Sigmoid colon (tissue), 7 donors: Measurements from ENCODE around the gene CNTFR. TPM values are rescaled to one million over a fixed set of nuclear protein-coding genes. Genes with fewer than 3 reads are reported as not detected.

ENCODE experiments used
- DNase-seq: peaks from one replicate; pipeline ENCODE4 v3.0.0-alpha.2; 2019
- H3K27ac ChIP-seq, 4 donors: fragments of 200-600 bp; sonication (generic); one replicate each; pipeline ENCODE4 v1.5.1; 2016 to 2019; ENCODE audit warnings: mild to moderate bottlenecking in 1 of 4
- H3K27me3 ChIP-seq, 3 donors: fragments of 200-600 bp; sonication (generic); one replicate each; pipeline ENCODE4 v1.5.1; 2019; ENCODE audit warnings: mild to moderate bottlenecking in 1 of 3
- H3K36me3 ChIP-seq, 4 donors: fragments of 200-600 bp; sonication (generic); one replicate each; pipeline ENCODE4 v1.5.1; 2016 to 2019
- H3K4me1 ChIP-seq, 4 donors: fragments of 200-600 bp; sonication (generic); one replicate each; pipeline ENCODE4 v1.5.1; 2017 to 2019
- H3K4me3 ChIP-seq, 4 donors: fragments of 200-600 bp; sonication (generic); one replicate each; pipeline ENCODE4 v1.5.1; 2017 to 2019; ENCODE audit warnings: mild to moderate bottlenecking in 2 of 4, moderate library complexity in 1 of 4
- H3K9me3 ChIP-seq, 4 donors: fragments of 200-600 bp in 3 of 4; sonication (generic) in 3 of 4; one replicate each; pipeline versions ENCODE4 v1.5.1 to v1.6.1; 2013 to 2019
- CTCF ChIP-seq, 4 experiments: fragments of 450-650 bp in 3 of 4; fragments of 200-600 bp in 1 of 4; IDR thresholded peaks; one replicate each; pipeline ENCODE4 v1.5.1; 2016 to 2019; ENCODE audit warnings: antibody characterized with exemption in 4 of 4, mild to moderate bottlenecking in 3 of 4, moderate library complexity in 2 of 4
- EP300 ChIP-seq, 4 donors: sonication (generic); formaldehyde crosslinking; IDR thresholded peaks; one replicate each; pipeline ENCODE4 v1.6.1; 2017; ENCODE audit warnings: antibody characterized with exemption in 4 of 4
- POLR2A ChIP-seq, 2 donors: fragments of 450-650 bp; IDR thresholded peaks; one replicate each; pipeline ENCODE4 v1.6.1; 2016; ENCODE audit warnings: antibody characterized with exemption in 2 of 2, mild to moderate bottlenecking in 2 of 2, moderate library complexity in 2 of 2
- POLR2AphosphoS5 ChIP-seq, 4 donors: sonication (generic); formaldehyde crosslinking; IDR thresholded peaks; one replicate each; pipeline ENCODE4 v1.6.1; 2017; ENCODE audit warnings: antibody characterized with exemption in 4 of 4
- WGBS, 2 donors: extraction: QIAGEN DNeasy Blood & Tissue Kit; methylation state at CpG; one replicate each; pipeline ENCODE4 v1.1.7; 2013; 5-methylcytosine and 5-hydroxymethylcytosine counted together
- intact Hi-C: fragments of 100-400 bp; cut with DNase I; formaldehyde crosslinking; loops from one replicate; pipeline ENCODE4 v1.15.1; 2023
- polyA plus RNA-seq, 3 donors: library from polyadenylated mRNA; stranded (reverse); fragments of 200-250 nt; gene quantifications; one replicate each; pipeline ENCODE4 v1.2.3, GENCODE V29; 2013
- total RNA-seq, 4 donors: library from RNA; depleted of rRNA; stranded (reverse); fragments of >200 nt; gene quantifications; one replicate each; pipeline ENCODE4 v1.1.0, GENCODE V29; 2016
- donor health status: healthy with polysubstance abuse.
- donor health status: Bipolar disorder and iron deficiency.
- donor health status: healthy.

CNTFR gene
- total and polyA plus RNA-seq, 7 donors, result 1.6 to 12.9 (median 4.6) TPM

GRCh38 chr9:34590381-34591247, 1.1 kb upstream of the CNTFR start:
- Histone ChIP-seq H3K4me3 (peak overlapping the region; percentile 28 to 65 (median 56)), H3K27ac (peak overlapping the region in 2 of 4 donors; percentile 2 to 63), H3K27me3 (peaks cover 13 to 74% (median 48%) of the 10 kb centered on the region in 3 donors), H3K4me1 (peaks cover 0 to 54% (median 44%) of the 10 kb centered on the region in 4 donors), H3K36me3 (no peaks in the 10 kb centered on the region), H3K9me3 (no peaks in the 10 kb centered on the region)
- DNase-seq, result peak; percentile 75
- TF ChIP-seq POLR2AphosphoS5 (IDR thresholded peaks at IDR 0.05) (no peak), CTCF (IDR thresholded peaks at IDR 0.05) (no peak), EP300 (IDR thresholded peaks at IDR 0.05) (no peak), POLR2A (IDR thresholded peaks at IDR 0.05) (no peak)
- intact Hi-C loops, result loop anchor here (2.0 to 5.0 kb wide), 5 partner anchors 68 to 258 kb away; partner anchors contain the start of genes DNAI1, ENHO and FAM219A
- WGBS, 2 donors, result 8 to 13% methylated on average over 40 of the region's 40 CpGs

GRCh38 chr9:34588671-34589635, 571 bp downstream of the CNTFR start:
- TF ChIP-seq POLR2AphosphoS5 (IDR thresholded peaks at IDR 0.05) (no peak), POLR2A (IDR thresholded peaks at IDR 0.05) (no peak), EP300 (IDR thresholded peaks at IDR 0.05) (no peak), CTCF (IDR thresholded peaks at IDR 0.05) (no peak)
- peak overlapping the region in 1 of 4 donors; percentile 56 for H3K27ac ChIP-seq
- H3K4me1 ChIP-seq, result peaks cover 0 to 52% (median 44%) of the 10 kb centered on the region in 4 donors
- DNase-seq, result no peak
- H3K9me3 ChIP-seq, result no peaks in the 10 kb centered on the region
- peak overlapping the region; percentile 28 to 65 (median 56) for H3K4me3 ChIP-seq
- 2 to 3% methylated on average over 86 of the region's 86 CpGs for WGBS, 2 donors
- intact Hi-C loops, result no loop called here
- H3K27me3 ChIP-seq, result peaks cover 16 to 89% (median 57%) of the 10 kb centered on the region in 3 donors
- no peaks in the 10 kb centered on the region for H3K36me3 ChIP-seq

- TF ChIP-seq POLR2A (IDR thresholded peaks at IDR 0.05) (no peak), CTCF (IDR thresholded peaks at IDR 0.05) (no peak), POLR2AphosphoS5 (IDR thresholded peaks at IDR 0.05) (no peak), EP300 (IDR thresholded peaks at IDR 0.05) (no peak)
- Histone ChIP-seq H3K36me3 (no peaks in the 10 kb centered on the region), H3K27me3 (peaks cover 12 to 88% (median 50%) of the 10 kb centered on the region in 3 donors), H3K9me3 (no peaks in the 10 kb centered on the region), H3K27ac (no peak overlapping the region), H3K4me3 (no peak overlapping the region), H3K4me1 (peaks cover 0 to 38% (median 32%) of the 10 kb centered on the region in 4 donors)
- intact Hi-C loops, result no loop called here
- 49 to 63% methylated on average over 2 of the region's 2 CpGs for WGBS, 2 donors
- DNase-seq, result no peak
Observed at GRCh38 chr9:34587271-34587670, 2.3 kb downstream of the CNTFR start.

GRCh38 chr9:34585946-34586669, 3.4 kb downstream of the CNTFR start:
- no peak for TF ChIP-seq POLR2A (IDR thresholded peaks at IDR 0.05)
- TF ChIP-seq EP300 (IDR thresholded peaks at IDR 0.05), result no peak
- no peak for TF ChIP-seq CTCF (IDR thresholded peaks at IDR 0.05)
- no peak for TF ChIP-seq POLR2AphosphoS5 (IDR thresholded peaks at IDR 0.05)
- intact Hi-C loops, result no loop called here
- peaks cover 12 to 78% (median 50%) of the 10 kb centered on the region in 3 donors for H3K27me3 ChIP-seq

More at GRCh38 chr9:34585946-34586669, 3.4 kb downstream of the CNTFR start:
- Histone ChIP-seq H3K4me1 (peaks cover 0 to 28% (median 26%) of the 10 kb centered on the region in 4 donors), H3K9me3 (no peaks in the 10 kb centered on the region), H3K36me3 (no peaks in the 10 kb centered on the region), H3K4me3 (no peak overlapping the region), H3K27ac (no peak overlapping the region)
- DNase-seq, result no peak
- WGBS, 2 donors, result 16 to 29% methylated on average over 11 of the region's 11 CpGs
